Activated naive CD4-positive, alpha-beta T cell treated with anti-CD3 and anti-CD28 coated beads for 36 hours (primary cell): ENCODE data around the gene MBD5. TPM values are rescaled to one million over a fixed set of nuclear protein-coding genes. Genes with fewer than 3 reads are reported as not detected.

ENCODE experiments used
- CTCF ChIA-PET: fragments of 350-600 bp; sonication (Branson Sonifier 250); formaldehyde crosslinking; loops from one replicate; lab custom pipeline; 2021; ENCODE audit warnings: antibody characterized with exemption; lab: Charles Lee
- DNase-seq: peaks from one replicate; pipeline ENCODE4 v3.0.0-alpha.2; 2020
- H3K27ac Mint-ChIP-seq: one replicate; pipeline ENCODE4 v1.8.0; 2021; ENCODE audit warnings: mild to moderate bottlenecking, mixed read lengths
- H3K27me3 Mint-ChIP-seq: one replicate; pipeline ENCODE4 v1.8.0; 2021; ENCODE audit warnings: low read depth, mixed read lengths
- H3K36me3 Mint-ChIP-seq: one replicate; pipeline ENCODE4 v1.8.0; 2021; ENCODE audit warnings: low read depth, mixed read lengths
- H3K4me1 Mint-ChIP-seq: one replicate; pipeline ENCODE4 v1.8.0; 2021; ENCODE audit warnings: low read depth, mixed read lengths
- H3K4me3 Mint-ChIP-seq: one replicate; pipeline ENCODE4 v1.8.0; 2021; ENCODE audit warnings: mild to moderate bottlenecking, moderate library complexity, mixed read lengths
- H3K9me3 Mint-ChIP-seq: one replicate; pipeline ENCODE4 v1.8.0; 2021; ENCODE audit warnings: mixed read lengths
- intact Hi-C: fragments of 100-400 bp; cut with micrococcal nuclease; formaldehyde crosslinking; loops from one replicate; pipeline ENCODE4 v1.15.1; 2023
- total RNA-seq, 2 experiments: library from RNA; stranded (reverse); gene quantifications; one replicate each; pipeline ENCODE4 v1.2.3, GENCODE V29; 2021

MBD5 gene
- total RNA-seq, 2 experiments from 2014 or later: 19.6 to 20.2 TPM

GRCh38 chr2:148503516-148503915 is 482.6 kb downstream of the MBD5 start:
- no peak overlapping the region for H3K4me3 Mint-ChIP-seq
- intact Hi-C loops: no loop called here

GRCh38 chr2:148507970-148508369 is 487.1 kb downstream of the MBD5 start:
- no peak for DNase-seq
- Mint-ChIP-seq H3K4me3 (no peak overlapping the region), H3K36me3 (no peaks in the 10 kb centered on the region), H3K27me3 (no peaks in the 10 kb centered on the region), H3K27ac (no peak overlapping the region), H3K9me3 (no peaks in the 10 kb centered on the region), H3K4me1 (peaks cover 23% of the 10 kb centered on the region)
- intact Hi-C loops: loop anchor here (2.0 kb wide), 1 partner anchor 663 kb away; the partner anchor contains the start of gene ACVR2A
- CTCF ChIA-PET: interaction anchor here (0.6 to 2.9 kb wide), 11 partner anchors 14 to 571 kb away, joined by 3 to 25 read pairs (median 4); no protein-coding TSS in a partner anchor

More at GRCh38 chr2:148503516-148503915, 482.6 kb downstream of the MBD5 start:
- DNase-seq: no peak
- Mint-ChIP-seq H3K4me1 (no peaks in the 10 kb centered on the region), H3K36me3 (no peaks in the 10 kb centered on the region), H3K27me3 (no peaks in the 10 kb centered on the region), H3K9me3 (no peaks in the 10 kb centered on the region), H3K27ac (no peak overlapping the region)
- CTCF ChIA-PET: interaction anchor here (0.7 kb wide), 1 partner anchor 14 kb away, joined by 3 read pairs; no protein-coding TSS in a partner anchor

DNA sequence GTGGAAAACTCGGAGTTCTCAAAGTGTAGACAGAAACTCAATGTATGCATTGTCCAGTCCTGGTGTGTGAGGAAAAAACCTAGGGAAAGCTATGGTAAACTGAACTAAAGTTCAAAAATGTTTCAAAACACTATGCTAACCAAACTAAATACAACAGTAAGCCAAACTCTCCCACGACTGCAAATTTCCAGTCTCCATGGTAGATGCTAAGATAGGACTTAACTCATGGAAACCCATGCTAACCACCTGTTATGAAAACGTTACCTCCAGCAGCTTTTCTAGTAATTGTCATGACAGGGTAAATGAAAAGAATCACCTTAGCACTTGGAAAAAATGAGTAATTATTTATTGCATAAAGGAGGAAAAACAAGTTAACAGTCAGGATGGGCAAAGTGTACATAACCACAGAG is 488.0 kb downstream of the MBD5 start:
- Mint-ChIP-seq H3K36me3 (no peaks in the 10 kb centered on the region), H3K9me3 (no peaks in the 10 kb centered on the region), H3K27ac (peak overlapping the region; percentile 70), H3K4me1 (peaks cover 26% of the 10 kb centered on the region), H3K27me3 (no peaks in the 10 kb centered on the region), H3K4me3 (peak overlapping the region; percentile 60)
- CTCF ChIA-PET: interaction anchor here (0.5 to 2.9 kb wide), 49 partner anchors 10 to 1463 kb away, joined by 3 to 25 read pairs (median 4); partner anchors contain the start of genes MBD5 and ORC4
- intact Hi-C loops: loop anchor here (1.0 to 2.0 kb wide), 9 partner anchors 15 to 664 kb away; partner anchors contain the start of genes ACVR2A and ORC4
- DNase-seq: no peak

DNA sequence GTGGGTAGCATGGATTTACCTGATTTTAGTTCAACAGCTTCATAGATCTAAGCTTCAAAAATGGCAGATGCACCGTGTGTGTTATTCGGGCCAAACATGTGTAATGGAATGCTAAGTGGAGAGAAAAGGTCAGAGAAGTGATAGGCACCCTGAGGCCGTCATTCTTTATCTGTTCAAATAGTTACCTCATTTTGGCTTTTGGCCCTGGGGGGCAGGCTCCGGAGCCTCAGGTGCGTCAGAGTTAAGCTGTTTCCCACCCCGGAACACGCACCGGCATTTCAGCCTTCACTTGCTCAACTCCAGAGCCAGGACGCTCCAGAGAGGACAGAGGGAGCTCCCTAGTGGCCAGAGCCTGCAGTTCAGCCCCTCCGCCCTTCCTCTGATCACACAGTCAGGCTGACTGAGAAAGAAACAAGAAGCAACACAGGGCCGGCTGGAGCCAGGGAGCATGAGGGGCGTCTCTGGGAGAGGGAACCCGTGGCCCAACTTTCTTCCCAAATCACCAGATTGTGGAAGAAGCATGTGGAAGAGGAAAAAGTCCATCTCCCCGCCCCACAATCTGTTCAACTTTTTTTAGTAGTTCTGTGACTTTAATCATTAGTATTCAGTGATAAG is 488.5 kb downstream of the MBD5 start:
- peak; percentile 97 for DNase-seq
- CTCF ChIA-PET: interaction anchor here (0.5 to 2.9 kb wide), 48 partner anchors 10 to 1464 kb away, joined by 3 to 25 read pairs (median 4); partner anchors contain the start of genes MBD5 and ORC4
- intact Hi-C loops: loop anchor here (1.0 to 2.0 kb wide), 9 partner anchors 15 to 665 kb away; partner anchors contain the start of genes ACVR2A and ORC4
- Mint-ChIP-seq H3K4me3 (peak overlapping the region; percentile 60), H3K36me3 (no peaks in the 10 kb centered on the region), H3K4me1 (peaks cover 29% of the 10 kb centered on the region), H3K9me3 (no peaks in the 10 kb centered on the region), H3K27ac (peak overlapping the region; percentile 70), H3K27me3 (no peaks in the 10 kb centered on the region)

DNA sequence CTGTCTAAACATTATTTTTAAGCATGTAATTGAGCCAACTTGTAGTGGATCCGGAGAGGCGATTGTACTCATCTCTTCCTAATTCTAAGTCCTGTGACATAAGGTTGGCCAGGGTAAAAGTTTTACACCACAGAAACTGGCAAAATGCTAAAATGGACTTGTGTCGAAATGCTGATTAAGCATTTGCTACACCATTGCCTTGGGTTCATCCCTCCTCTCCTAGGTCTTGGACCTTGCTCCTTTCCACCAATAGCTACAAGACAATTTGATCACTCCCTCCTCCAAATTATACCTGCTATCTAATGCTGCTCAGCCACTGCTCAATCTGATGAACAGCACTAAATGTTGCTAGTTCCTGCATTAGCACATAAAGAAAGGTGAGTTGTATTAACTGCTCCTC is 491.0 kb downstream of the MBD5 start:
- Mint-ChIP-seq H3K27me3 (no peaks in the 10 kb centered on the region), H3K9me3 (no peaks in the 10 kb centered on the region), H3K4me3 (no peak overlapping the region), H3K4me1 (peaks cover 42% of the 10 kb centered on the region), H3K27ac (no peak overlapping the region), H3K36me3 (no peaks in the 10 kb centered on the region)
- intact Hi-C loops: no loop called here
- no peak for DNase-seq
- CTCF ChIA-PET: no interaction called here

GRCh38 chr2:148512501-148512900 is 491.6 kb downstream of the MBD5 start:
- Mint-ChIP-seq H3K27ac (no peak overlapping the region), H3K9me3 (no peaks in the 10 kb centered on the region), H3K27me3 (no peaks in the 10 kb centered on the region), H3K36me3 (no peaks in the 10 kb centered on the region), H3K4me3 (no peak overlapping the region), H3K4me1 (peaks cover 42% of the 10 kb centered on the region)
- CTCF ChIA-PET: no interaction called here
- intact Hi-C loops: no loop called here
- no peak for DNase-seq

- no peaks in the 10 kb centered on the region for H3K9me3 Mint-ChIP-seq
Measured at GRCh38 chr2:148513427-148513826, 492.5 kb downstream of the MBD5 start.

GRCh38 chr2:148515120-148515519 is 494.2 kb downstream of the MBD5 start:
- no peaks in the 10 kb centered on the region for H3K27me3 Mint-ChIP-seq

More at GRCh38 chr2:148513427-148513826, 492.5 kb downstream of the MBD5 start:
- H3K27ac Mint-ChIP-seq: no peak overlapping the region
- CTCF ChIA-PET: no interaction called here
- intact Hi-C loops: no loop called here
- no peaks in the 10 kb centered on the region for H3K36me3 Mint-ChIP-seq
- no peaks in the 10 kb centered on the region for H3K27me3 Mint-ChIP-seq
- no peak for DNase-seq
- H3K4me1 Mint-ChIP-seq: peaks cover 42% of the 10 kb centered on the region
- H3K4me3 Mint-ChIP-seq: no peak overlapping the region

DNA sequence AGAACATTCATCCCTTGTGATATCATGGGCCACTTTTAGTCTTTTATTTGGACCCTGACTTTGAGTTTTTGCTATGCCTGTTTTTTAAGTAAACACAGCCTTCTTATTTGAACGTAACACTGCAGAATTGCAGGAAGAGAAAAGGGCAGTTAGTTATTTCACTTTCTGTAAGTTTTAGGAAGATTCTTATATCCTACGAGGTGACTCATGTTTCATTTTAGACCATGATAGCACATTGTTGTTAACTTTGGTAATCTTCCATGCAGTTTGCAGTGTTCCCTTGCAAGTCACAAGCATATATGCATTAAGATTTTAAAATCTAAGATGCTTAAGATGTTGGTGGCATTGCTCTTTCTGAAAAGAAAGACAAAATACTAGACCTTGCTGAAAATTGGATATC is 495.1 kb downstream of the MBD5 start:
- H3K27ac Mint-ChIP-seq: peak overlapping the region; percentile 16
- no peaks in the 10 kb centered on the region for H3K9me3 Mint-ChIP-seq
- no peaks in the 10 kb centered on the region for H3K27me3 Mint-ChIP-seq
- CTCF ChIA-PET: no interaction called here
- intact Hi-C loops: no loop called here
- DNase-seq: no peak
- H3K36me3 Mint-ChIP-seq: no peaks in the 10 kb centered on the region
- H3K4me3 Mint-ChIP-seq: no peak overlapping the region
- H3K4me1 Mint-ChIP-seq: peaks cover 34% of the 10 kb centered on the region

More at GRCh38 chr2:148515120-148515519, 494.2 kb downstream of the MBD5 start:
- CTCF ChIA-PET: no interaction called here
- H3K36me3 Mint-ChIP-seq: no peaks in the 10 kb centered on the region
- no peak for DNase-seq
- peaks cover 29% of the 10 kb centered on the region for H3K4me1 Mint-ChIP-seq
- H3K27ac Mint-ChIP-seq: no peak overlapping the region
- intact Hi-C loops: no loop called here
- no peaks in the 10 kb centered on the region for H3K9me3 Mint-ChIP-seq
- no peak overlapping the region for H3K4me3 Mint-ChIP-seq

DNA sequence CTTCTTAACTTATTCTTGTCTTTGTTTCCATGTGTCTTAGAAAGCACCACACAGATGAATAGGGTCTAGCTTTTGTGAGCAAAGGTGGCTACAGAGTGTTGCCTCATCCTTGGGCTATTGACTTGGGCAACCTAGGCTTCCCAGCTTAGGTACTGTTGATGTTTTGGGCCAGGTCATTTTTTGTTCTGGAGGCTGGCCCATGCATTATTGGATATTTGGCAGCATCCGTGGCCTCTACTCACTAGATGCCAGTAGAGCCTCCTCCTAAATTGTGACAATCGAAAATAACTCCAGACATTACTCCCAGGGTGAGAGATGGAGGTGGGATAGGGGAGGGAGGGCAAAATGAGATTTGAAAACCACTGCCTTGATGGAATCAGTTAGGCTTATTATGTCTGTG is 496.4 kb downstream of the MBD5 start:
- Mint-ChIP-seq H3K27me3 (no peaks in the 10 kb centered on the region), H3K36me3 (no peaks in the 10 kb centered on the region), H3K27ac (no peak overlapping the region), H3K4me1 (peaks cover 40% of the 10 kb centered on the region), H3K4me3 (no peak overlapping the region), H3K9me3 (no peaks in the 10 kb centered on the region)
- DNase-seq: no peak
- intact Hi-C loops: no loop called here
- CTCF ChIA-PET: interaction anchor here (0.6 kb wide), 1 partner anchor 14 kb away, joined by 3 read pairs; no protein-coding TSS in a partner anchor

DNA sequence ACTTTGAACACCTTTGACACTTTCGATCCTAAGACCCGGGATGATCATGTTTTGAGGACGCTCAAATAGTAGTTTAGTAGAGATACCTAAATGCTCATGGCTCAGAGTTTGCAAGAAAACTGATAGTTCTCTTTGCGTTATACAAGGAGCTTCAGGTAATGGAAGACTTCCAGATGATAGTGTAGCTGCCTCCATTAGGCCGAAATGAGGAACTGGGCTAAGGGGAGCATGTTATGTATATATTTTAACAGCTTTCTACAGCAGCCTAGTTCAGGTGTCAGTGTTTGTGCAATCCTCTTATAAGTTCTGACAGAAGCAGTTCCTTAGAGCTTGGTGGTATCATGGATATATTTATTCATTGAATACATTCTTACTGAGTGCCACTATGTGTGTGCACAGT is 496.9 kb downstream of the MBD5 start:
- H3K4me1 Mint-ChIP-seq: peaks cover 40% of the 10 kb centered on the region
- H3K36me3 Mint-ChIP-seq: no peaks in the 10 kb centered on the region
- no peak for DNase-seq
- intact Hi-C loops: no loop called here
- CTCF ChIA-PET: interaction anchor here (0.6 kb wide), 1 partner anchor 14 kb away, joined by 3 read pairs; no protein-coding TSS in a partner anchor
- no peaks in the 10 kb centered on the region for H3K9me3 Mint-ChIP-seq
- H3K27me3 Mint-ChIP-seq: no peaks in the 10 kb centered on the region
- H3K27ac Mint-ChIP-seq: no peak overlapping the region
- H3K4me3 Mint-ChIP-seq: no peak overlapping the region

GRCh38 chr2:148519013-148519412 is 498.1 kb downstream of the MBD5 start:
- no peaks in the 10 kb centered on the region for H3K36me3 Mint-ChIP-seq
- DNase-seq: no peak
- H3K9me3 Mint-ChIP-seq: no peaks in the 10 kb centered on the region
- H3K27ac Mint-ChIP-seq: no peak overlapping the region
- H3K4me1 Mint-ChIP-seq: peaks cover 46% of the 10 kb centered on the region
- CTCF ChIA-PET: interaction anchor here (0.8 kb wide), 1 partner anchor 23 kb away, joined by 3 read pairs; no protein-coding TSS in a partner anchor
- intact Hi-C loops: no loop called here
- H3K27me3 Mint-ChIP-seq: no peaks in the 10 kb centered on the region
- H3K4me3 Mint-ChIP-seq: no peak overlapping the region
